Loucy (cell line): ENCODE results near the gene ACVR2A.

ENCODE experiments used
- H2AFZ ChIP-seq: fragments of 200-600 bp; sonication (generic); 2 replicates; pipeline ENCODE4 v1.6.0; 2016; ENCODE audit warnings: antibody characterized with exemption, mild to moderate bottlenecking, low read length, moderate library complexity
- H3F3A ChIP-seq: fragments of 200-600 bp; 2 replicates; pipeline ENCODE4 v1.6.0; 2016; ENCODE audit warnings: antibody characterized with exemption, low read depth, mild to moderate bottlenecking
- H3K27me3 ChIP-seq: fragments of 200-600 bp; sonication (generic); 2 replicates; pipeline ENCODE4 v1.6.1; 2014; ENCODE audit warnings: low read length, mild to moderate bottlenecking; ENCODE audit not compliant: insufficient read depth, poor library complexity, severe bottlenecking
- H3K36me3 ChIP-seq: fragments of 200-600 bp; sonication (generic); 2 replicates; pipeline ENCODE4 v1.6.1; 2016; ENCODE audit warnings: low read length; ENCODE audit not compliant: insufficient read depth
- H3K4me1 ChIP-seq: fragments of 200-600 bp; sonication (generic); 2 replicates; pipeline ENCODE4 v1.5.1; 2014; ENCODE audit warnings: low read length, mild to moderate bottlenecking; ENCODE audit not compliant: insufficient read depth, poor library complexity, severe bottlenecking
- H3K4me2 ChIP-seq: fragments of 200-600 bp; sonication (generic); 2 replicates; pipeline ENCODE4 v1.6.0; 2014; ENCODE audit warnings: antibody characterized with exemption, low read length, low read depth, mild to moderate bottlenecking; ENCODE audit not compliant: poor library complexity, severe bottlenecking
- H3K4me3 ChIP-seq: fragments of 200-600 bp; sonication (generic); 2 replicates; pipeline ENCODE4 v1.5.1; 2014; ENCODE audit warnings: low read length, mild to moderate bottlenecking, mixed read lengths; ENCODE audit not compliant: poor library complexity, severe bottlenecking
- H3K79me2 ChIP-seq: fragments of 200-600 bp; sonication (generic); 2 replicates; pipeline ENCODE4 v1.6.1; 2014; ENCODE audit warnings: low read length; ENCODE audit not compliant: insufficient read depth
- H3K9ac ChIP-seq: fragments of 200-600 bp; sonication (generic); 2 replicates; pipeline ENCODE4 v1.6.0; 2014; ENCODE audit warnings: mild to moderate bottlenecking, low read depth, low read length, moderate library complexity; ENCODE audit not compliant: poor library complexity, severe bottlenecking
- H3K9me2 ChIP-seq: fragments of 200-600 bp; sonication (generic); replicated peaks from 2 replicates; pipeline ENCODE4 v1.6.1; 2016; ENCODE audit warnings: low read depth, low read length, mixed read lengths
- H3K9me3 ChIP-seq: fragments of 200-600 bp; sonication (generic); 2 replicates; pipeline ENCODE4 v1.6.1; 2014; ENCODE audit warnings: mild to moderate bottlenecking, antibody characterized with exemption, low read length, low read depth; ENCODE audit not compliant: insufficient read depth
- H4K20me1 ChIP-seq: fragments of 200-600 bp; sonication (generic); 2 replicates; pipeline ENCODE4 v1.6.0; 2014; ENCODE audit warnings: antibody characterized with exemption, low read length, mild to moderate bottlenecking; ENCODE audit not compliant: insufficient read depth, poor library complexity, severe bottlenecking
- EZH2phosphoT487 ChIP-seq: fragments of 200-600 bp; IDR thresholded peaks from 2 replicates; pipeline ENCODE4 v1.6.1; 2018; ENCODE audit warnings: antibody characterized with exemption, mild to moderate bottlenecking, moderate library complexity, borderline replicate concordance
- TF ChIP-seq, protein P1 (sequence below): fragments of 200-600 bp; sonication (generic); conservative IDR thresholded peaks from 2 replicates; pipeline ENCODE4 v1.5.1; 2014; ENCODE audit warnings: mild to moderate bottlenecking, antibody characterized with exemption, low read length

The ACVR2A gene

DNA sequence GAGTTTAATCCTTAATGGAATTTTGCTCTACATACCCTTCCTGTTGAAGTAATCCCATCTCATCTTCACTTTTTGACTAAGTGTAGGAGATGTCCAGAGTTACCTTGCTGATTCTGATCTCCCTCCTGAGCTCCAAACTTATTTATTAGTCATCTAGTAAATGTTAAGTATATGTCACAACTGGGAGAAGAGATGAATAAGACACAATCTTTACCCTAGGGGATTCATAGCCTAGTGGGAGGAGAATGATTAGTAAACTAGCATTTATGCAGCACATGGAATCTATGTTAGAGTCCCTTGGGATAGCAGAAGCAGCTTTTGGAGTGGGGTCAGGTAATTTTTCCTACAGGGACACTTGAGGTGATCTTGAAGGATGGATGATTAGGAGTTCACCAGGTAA lies 20.7 kb downstream of the ACVR2A start:
- Histone ChIP-seq H3K36me3 (no peaks in the 10 kb centered on the region), H3K4me1 (no peaks in the 10 kb centered on the region), H3K9me3 (no peaks in the 10 kb centered on the region), H3K4me2 (no peak overlapping the region), H3F3A (no peaks in the 10 kb centered on the region), H4K20me1 (no peaks in the 10 kb centered on the region), H3K27me3 (no peaks in the 10 kb centered on the region), H3K79me2 (no peaks in the 10 kb centered on the region), H3K9ac (no peak overlapping the region), H3K4me3 (no peak overlapping the region), H2AFZ (no peak overlapping the region), H3K9me2 (no peaks in the 10 kb centered on the region)
- TF ChIP-seq, protein P1, sequence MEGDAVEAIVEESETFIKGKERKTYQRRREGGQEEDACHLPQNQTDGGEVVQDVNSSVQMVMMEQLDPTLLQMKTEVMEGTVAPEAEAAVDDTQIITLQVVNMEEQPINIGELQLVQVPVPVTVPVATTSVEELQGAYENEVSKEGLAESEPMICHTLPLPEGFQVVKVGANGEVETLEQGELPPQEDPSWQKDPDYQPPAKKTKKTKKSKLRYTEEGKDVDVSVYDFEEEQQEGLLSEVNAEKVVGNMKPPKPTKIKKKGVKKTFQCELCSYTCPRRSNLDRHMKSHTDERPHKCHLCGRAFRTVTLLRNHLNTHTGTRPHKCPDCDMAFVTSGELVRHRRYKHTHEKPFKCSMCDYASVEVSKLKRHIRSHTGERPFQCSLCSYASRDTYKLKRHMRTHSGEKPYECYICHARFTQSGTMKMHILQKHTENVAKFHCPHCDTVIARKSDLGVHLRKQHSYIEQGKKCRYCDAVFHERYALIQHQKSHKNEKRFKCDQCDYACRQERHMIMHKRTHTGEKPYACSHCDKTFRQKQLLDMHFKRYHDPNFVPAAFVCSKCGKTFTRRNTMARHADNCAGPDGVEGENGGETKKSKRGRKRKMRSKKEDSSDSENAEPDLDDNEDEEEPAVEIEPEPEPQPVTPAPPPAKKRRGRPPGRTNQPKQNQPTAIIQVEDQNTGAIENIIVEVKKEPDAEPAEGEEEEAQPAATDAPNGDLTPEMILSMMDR, result no peak
- TF ChIP-seq EZH2phosphoT487, result no peak

DNA sequence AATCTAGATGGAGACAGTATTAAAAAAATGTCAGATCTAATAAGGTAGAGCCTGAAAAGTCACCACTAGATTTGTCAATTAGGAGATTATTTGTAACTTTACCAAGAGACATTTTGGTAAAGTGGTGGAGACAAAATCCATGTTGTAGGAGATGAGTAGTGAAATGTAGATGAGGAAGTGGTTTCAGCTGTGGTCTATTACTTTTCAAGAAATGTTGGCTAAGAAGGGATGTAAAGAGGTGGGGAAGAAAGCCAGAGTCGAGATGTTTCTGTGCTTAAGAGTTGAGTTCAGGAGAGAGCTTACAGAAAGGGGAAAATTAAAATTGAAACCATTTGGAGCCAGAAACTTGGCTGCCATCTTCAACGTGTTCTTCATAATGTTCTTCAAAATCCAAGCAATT lies 22.2 kb downstream of the ACVR2A start:
- no peaks in the 10 kb centered on the region for H3K4me1 ChIP-seq
- no peak overlapping the region for H3K4me3 ChIP-seq
- H3K4me2 ChIP-seq, result no peak overlapping the region
- H3K9me3 ChIP-seq, result no peaks in the 10 kb centered on the region
- H3K9me2 ChIP-seq, result no peaks in the 10 kb centered on the region
- H3F3A ChIP-seq, result no peaks in the 10 kb centered on the region
- H3K36me3 ChIP-seq, result no peaks in the 10 kb centered on the region
- no peaks in the 10 kb centered on the region for H3K27me3 ChIP-seq
- no peak for TF ChIP-seq EZH2phosphoT487
- TF ChIP-seq, protein P1, result no peak
- H2AFZ ChIP-seq, result no peak overlapping the region
- no peak overlapping the region for H3K9ac ChIP-seq
- no peaks in the 10 kb centered on the region for H3K79me2 ChIP-seq
- no peaks in the 10 kb centered on the region for H4K20me1 ChIP-seq

DNA sequence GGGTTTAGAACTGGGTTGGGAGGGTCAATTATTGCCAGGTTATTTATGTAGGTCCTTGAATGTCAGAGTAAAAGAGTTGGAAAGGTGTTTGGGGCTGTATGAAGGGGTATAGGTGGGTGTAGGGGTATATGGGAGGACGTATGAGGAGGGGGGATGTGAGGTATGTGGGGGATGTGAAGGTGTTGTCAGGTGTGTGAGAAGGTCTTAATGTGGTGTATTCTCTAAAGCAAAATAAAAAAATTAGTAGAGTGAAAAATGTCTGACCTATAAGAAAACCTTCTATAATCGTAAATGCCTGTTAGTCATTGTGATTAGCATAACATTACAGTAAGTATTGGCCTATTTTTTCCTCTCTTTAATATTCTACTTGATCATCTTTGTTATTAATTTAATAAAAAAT lies 25.1 kb downstream of the ACVR2A start:
- H3K27me3 ChIP-seq, result no peaks in the 10 kb centered on the region
- no peak overlapping the region for H3K4me2 ChIP-seq
- H3K9me3 ChIP-seq, result no peaks in the 10 kb centered on the region
- no peaks in the 10 kb centered on the region for H3K36me3 ChIP-seq
- no peaks in the 10 kb centered on the region for H3K4me1 ChIP-seq
- no peak overlapping the region for H2AFZ ChIP-seq
- H3K9ac ChIP-seq, result no peak overlapping the region
- no peak overlapping the region for H3K4me3 ChIP-seq
- TF ChIP-seq EZH2phosphoT487, result no peak
- TF ChIP-seq, protein P1, result no peak
- H3K79me2 ChIP-seq, result no peaks in the 10 kb centered on the region
- no peaks in the 10 kb centered on the region for H3K9me2 ChIP-seq
- H3F3A ChIP-seq, result no peaks in the 10 kb centered on the region
- no peaks in the 10 kb centered on the region for H4K20me1 ChIP-seq
